HepG2 (cell line): ENCODE measurements around the gene KCNH1. TPM values are rescaled to one million over a fixed set of nuclear protein-coding genes. Genes with fewer than 3 reads are reported as not detected.

Experiments used
- ATAC-seq: fragments of 200-7000 bp; cut with Tn5 transposase; 3 replicates; pipeline ENCODE4 v1.9.1; 2020; ENCODE audit warnings: mild to moderate bottlenecking, moderate library complexity
- BruUV-seq: library from RNA; stranded (reverse); fragments of 400-500 nt; replicated peaks from 2 replicates; lab custom pipeline; 2021; lab: Mats Ljungman, UMichigan
- CTCF ChIA-PET: fragments of 300-600 bp; formaldehyde crosslinking; extraction: SDS; loops from one replicate; lab custom pipeline; 2021; ENCODE audit warnings: low total read pairs, inconsistent platforms, low intra/inter-chr PET ratio; lab: Yijun Ruan, JAX
- POLR2A ChIA-PET: fragments of 350-600 bp; sonication (Branson Sonifier 250); formaldehyde crosslinking; loops from one replicate; lab custom pipeline; 2020; ENCODE audit warnings: antibody characterized with exemption, inconsistent platforms; lab: Yijun Ruan, JAX
- DNase-seq: peaks from one replicate; pipeline ENCODE4 v3.0.0-alpha.2; 2015; ENCODE audit warnings: low spot score
- FAIRE-seq: peaks from 3 replicates; lab custom pipeline; 2011; peaks lifted over from hg19 to GRCh38; lab: Jason Lieb, UNC
- H2AFZ ChIP-seq: one replicate; pipeline ENCODE4 v1.6.1; 2011; ENCODE audit warnings: low read length, inconsistent platforms
- H3K27ac ChIP-seq: fragments of 300-600 bp; 3 replicates; pipeline ENCODE4 v1.8.0; 2011; ENCODE audit warnings: mixed run types, mild to moderate bottlenecking, mixed read lengths, low read length, inconsistent platforms; ENCODE audit not compliant: insufficient read depth; ENCODE audit errors: extremely low read length
- H3K27me3 ChIP-seq, 2 experiments: fragments of 200-600 bp in 1 of 2; 2 replicates in 1 of 2; 3 replicates in 1 of 2; pipeline versions ENCODE4 v1.6.0 to v1.8.0; 2011; ENCODE audit warnings: low read length in 2 of 2, mild to moderate bottlenecking in 2 of 2, moderate library complexity in 2 of 2, inconsistent platforms in 1 of 2; ENCODE audit not compliant: insufficient read depth in 2 of 2, control insufficient read depth in 1 of 2
- H3K36me3 ChIP-seq, 2 experiments: fragments of 200-600 bp in 1 of 2; replicated peaks in 1 of 2; 2 replicates in 1 of 2; 3 replicates in 1 of 2; pipeline versions ENCODE4 v1.5.1 to v1.8.0; 2011; ENCODE audit warnings: low read length in 2 of 2, inconsistent platforms in 1 of 2; ENCODE audit not compliant: insufficient read depth in 2 of 2, control insufficient read depth in 1 of 2
- H3K4me1 ChIP-seq: 2 replicates; pipeline ENCODE4 v1.5.1; 2012; ENCODE audit warnings: low read length, inconsistent platforms; ENCODE audit not compliant: insufficient read depth
- H3K4me2 ChIP-seq: 2 replicates; pipeline ENCODE4 v1.6.0; 2011; ENCODE audit warnings: low read depth, low read length, inconsistent platforms
- H3K4me3 ChIP-seq, 3 experiments: fragments of 200-600 bp in 1 of 3; sonication (generic), shearing (Covaris generic) in 1 of 3; replicated peaks in 1 of 3; 2 replicates each; pipeline ENCODE4 v1.5.1; 2011 to 2016; ENCODE audit warnings: low read length in 3 of 3, inconsistent platforms in 2 of 3, low read depth in 2 of 3, mild to moderate bottlenecking in 2 of 3, control low read depth in 1 of 3, mixed read lengths in 1 of 3; ENCODE audit not compliant: insufficient read depth in 1 of 3
- H3K79me2 ChIP-seq: one replicate; pipeline ENCODE4 v1.6.1; 2011; ENCODE audit warnings: low read length, inconsistent platforms; ENCODE audit not compliant: insufficient read depth
- H3K9ac ChIP-seq: 2 replicates; pipeline ENCODE4 v1.6.0; 2011; ENCODE audit warnings: mild to moderate bottlenecking, low read depth, low read length, inconsistent platforms; ENCODE audit not compliant: insufficient read depth
- H3K9me3 ChIP-seq: 2 replicates; pipeline ENCODE4 v1.5.1; 2012; ENCODE audit warnings: mild to moderate bottlenecking, low read length
- H4K20me1 ChIP-seq: 2 replicates; pipeline ENCODE4 v1.6.0; 2011; ENCODE audit warnings: inconsistent platforms, mild to moderate bottlenecking, low read length, moderate library complexity; ENCODE audit not compliant: insufficient read depth
- HES4 ChIP-seq: sonication (generic); formaldehyde crosslinking; IDR thresholded peaks from 2 replicates; pipeline ENCODE4 v1.9.0; 2021; ENCODE audit warnings: mild to moderate bottlenecking, missing genetic modification reagents, borderline replicate concordance
- KDM4B ChIP-seq: sonication (generic); formaldehyde crosslinking; IDR thresholded peaks from 2 replicates; pipeline ENCODE4 v1.4.0; 2020; ENCODE audit warnings: missing genetic modification reagents
- MTA3 ChIP-seq: sonication (generic); formaldehyde crosslinking; IDR thresholded peaks from 2 replicates; pipeline ENCODE4 v1.4.0; 2020; ENCODE audit warnings: missing genetic modification reagents
- SUZ12 ChIP-seq: fragments of 150-350 bp; IDR thresholded peaks from 2 replicates; pipeline ENCODE4 v1.6.1; 2014; ENCODE audit warnings: low read depth, low read length
- TGIF2 ChIP-seq: IDR thresholded peaks from 2 replicates; pipeline ENCODE4 v1.6.1; 2016; ENCODE audit warnings: control low read depth, missing compliant biosample characterization
- TRIM22 ChIP-seq: fragments of 450-650 bp; IDR thresholded peaks from 2 replicates; pipeline ENCODE4 v1.6.1; 2017
- ZBTB26 ChIP-seq: IDR thresholded peaks from 2 replicates; pipeline ENCODE4 v1.6.1; 2016; ENCODE audit warnings: missing compliant biosample characterization, missing genetic modification reagents, borderline replicate concordance
- ZNF562 ChIP-seq: sonication (generic); formaldehyde crosslinking; IDR thresholded peaks from 2 replicates; pipeline ENCODE4 v1.8.0; 2022; ENCODE audit warnings: missing genetic modification reagents, borderline replicate concordance
- ZNF574 ChIP-seq: sonication (generic); formaldehyde crosslinking; IDR thresholded peaks from 2 replicates; pipeline ENCODE4 v1.4.0; 2020; ENCODE audit warnings: missing genetic modification reagents
- ZNF766 ChIP-seq: sonication (generic); formaldehyde crosslinking; IDR thresholded peaks from 2 replicates; pipeline ENCODE4 v1.5.0; 2020; ENCODE audit warnings: missing genetic modification reagents, borderline replicate concordance
- ZNF816 ChIP-seq: sonication (generic); formaldehyde crosslinking; IDR thresholded peaks from 2 replicates; pipeline ENCODE4 v1.8.0; 2022; ENCODE audit warnings: missing genetic modification reagents, mild to moderate bottlenecking, borderline replicate concordance
- in situ Hi-C: cut with HindIII; loops from 2 replicates; pipeline ENCODE4 v1.10.0; 2017; ENCODE audit warnings: low pct_unique_long_range_greater_than_20kb; ENCODE audit not compliant: extremely low pct_ligation_motif_present
- intact Hi-C: fragments of 100-400 bp; cut with micrococcal nuclease; formaldehyde crosslinking; loops from one replicate; pipeline ENCODE4 v1.10.0; 2022; ENCODE audit not compliant: unreplicated experiment
- polyA plus RNA-seq, 8 experiments: library from polyadenylated mRNA; depleted of rRNA in 3 of 8; stranded (reverse) in 7 of 8; unstranded in 1 of 8; fragments of >200 nt; fragmentation: Illumina TruSeq in 4 of 8; extraction: Trizol in 4 of 8; gene quantifications; 2 replicates each; pipeline versions ENCODE4 v1.2.1 to v1.2.3, GENCODE V29; 2011 to 2016; ENCODE audit warnings: low read depth in 4 of 8, missing spikeins in 1 of 8, mixed read lengths in 1 of 8; ENCODE audit not compliant: insufficient read depth in 1 of 8
- total RNA-seq, 5 experiments: library from RNA; depleted of rRNA; stranded (reverse); fragments of >200 nt; fragmentation: Illumina TruSeq; extraction: Trizol; gene quantifications; 2 replicates each; pipeline ENCODE4 v1.2.3, GENCODE V29; 2016; ENCODE audit warnings: low read depth in 1 of 5
- TF ChIP-seq, protein P1 (sequence below): sonication (generic); formaldehyde crosslinking; IDR thresholded peaks from 2 replicates; pipeline ENCODE4 v1.4.0; 2020; ENCODE audit warnings: low read depth, mild to moderate bottlenecking, missing genetic modification reagents

Gene KCNH1
- total and polyA plus RNA-seq, 2 of the 13 experiments (the other 11 are each of a cell fraction or from before 2014, with no cell fraction given), result not detected

DNA sequence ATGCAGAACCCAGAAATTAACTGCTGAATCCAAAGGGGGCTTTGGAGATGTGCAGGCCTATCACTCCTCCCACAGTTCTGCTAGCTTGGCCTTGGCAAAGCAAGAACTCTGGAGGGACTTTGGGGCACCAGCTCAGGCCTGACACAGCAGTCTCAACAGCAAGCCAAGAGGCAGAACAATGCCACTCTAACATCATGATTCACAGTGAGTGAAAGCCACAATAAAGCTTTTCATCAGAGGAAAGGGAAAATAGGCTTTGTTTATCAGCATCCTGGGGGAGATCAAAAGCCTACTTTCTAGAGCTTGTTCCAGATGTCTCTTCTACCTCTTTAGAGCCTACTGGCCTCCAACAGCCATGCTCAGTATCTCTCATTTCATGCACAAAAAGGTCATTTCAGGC lies 283.4 kb downstream of the KCNH1 start:
- H3K4me3 ChIP-seq, result no peak overlapping the region
- H3K27ac ChIP-seq, result no peak overlapping the region
- H2AFZ ChIP-seq, result no peak overlapping the region
- FAIRE-seq (no peak), ATAC-seq (no peak), DNase-seq (no peak)
- POLR2A ChIA-PET, result no interaction called here
- no peak overlapping the region for H3K9ac ChIP-seq
- no peak for TF ChIP-seq ZNF574 (CRISPR knock-in tag)
- no peak for TF ChIP-seq TRIM22
- TF ChIP-seq ZNF766 (CRISPR knock-in tag), result no peak
- no peak for TF ChIP-seq ZNF816
- TF ChIP-seq ZBTB26 (CRISPR knock-in tag), result no peak
- TF ChIP-seq HES4, result no peak
- TF ChIP-seq, protein P1, sequence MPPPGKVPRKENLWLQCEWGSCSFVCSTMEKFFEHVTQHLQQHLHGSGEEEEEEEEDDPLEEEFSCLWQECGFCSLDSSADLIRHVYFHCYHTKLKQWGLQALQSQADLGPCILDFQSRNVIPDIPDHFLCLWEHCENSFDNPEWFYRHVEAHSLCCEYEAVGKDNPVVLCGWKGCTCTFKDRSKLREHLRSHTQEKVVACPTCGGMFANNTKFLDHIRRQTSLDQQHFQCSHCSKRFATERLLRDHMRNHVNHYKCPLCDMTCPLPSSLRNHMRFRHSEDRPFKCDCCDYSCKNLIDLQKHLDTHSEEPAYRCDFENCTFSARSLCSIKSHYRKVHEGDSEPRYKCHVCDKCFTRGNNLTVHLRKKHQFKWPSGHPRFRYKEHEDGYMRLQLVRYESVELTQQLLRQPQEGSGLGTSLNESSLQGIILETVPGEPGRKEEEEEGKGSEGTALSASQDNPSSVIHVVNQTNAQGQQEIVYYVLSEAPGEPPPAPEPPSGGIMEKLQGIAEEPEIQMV (CRISPR knock-in tag), result no peak
- no peak for TF ChIP-seq SUZ12
- no peak for TF ChIP-seq TGIF2 (CRISPR knock-in tag)
- no peak for TF ChIP-seq KDM4B
- no peak for TF ChIP-seq MTA3
- TF ChIP-seq ZNF562 (CRISPR knock-in tag), result no peak
- CTCF ChIA-PET, result no interaction called here
- intact Hi-C loops (no loop called here), in situ Hi-C loops (no loop called here)
- no peaks in the 10 kb centered on the region for H3K27me3 ChIP-seq
- H3K4me1 ChIP-seq, result no peaks in the 10 kb centered on the region
- no peaks in the 10 kb centered on the region for H4K20me1 ChIP-seq
- no peaks in the 10 kb centered on the region for H3K79me2 ChIP-seq
- H3K9me3 ChIP-seq, result no peaks in the 10 kb centered on the region
- BruUV-seq, result no TSS peak
- no peak overlapping the region for H3K4me2 ChIP-seq
- no peaks in the 10 kb centered on the region for H3K36me3 ChIP-seq
